Right lobe of liver (tissue), 4 donors: ENCODE data around the gene NPM1.

ENCODE experiments used
- CTCF ChIP-seq, 4 donors: fragments of 200-600 bp in 3 of 4; fragments of 450-650 bp in 1 of 4; IDR thresholded peaks; one replicate each; pipeline versions ENCODE4 v1.5.1 to v1.8.0; 2016 to 2022; ENCODE audit warnings: antibody characterized with exemption in 4 of 4, mild to moderate bottlenecking in 2 of 4
- POLR2A ChIP-seq: fragments of 450-650 bp; IDR thresholded peaks from one replicate; pipeline ENCODE4 v1.6.1; 2017; ENCODE audit warnings: antibody characterized with exemption, mild to moderate bottlenecking
- donor health status: DM: no; HTN: no; CAD: no.
- donor health status: DM: no; HTN: no; CAD: no.
- donor health status: DM: no; HTN: yes; CAD: no.

- TF ChIP-seq CTCF (IDR thresholded peaks at IDR 0.05) = no peak
- no peak for TF ChIP-seq POLR2A
Measured at GRCh38 chr5:171386861-171387344, 746 bp upstream of the NPM1 start.
